GM19239 (cell line): Measurements from ENCODE around the gene LCAT.
"Not testable (repeated sequence)": the region's sequence is repeated elsewhere in the genome, so short reads cannot be mapped to it uniquely, and the experiment has no call there.

Experiments
- DNase-seq: peaks from one replicate; pipeline ENCODE4 v3.0.0; 2011; ENCODE audit warnings: low spot score; ENCODE audit not compliant: insufficient read length
- FAIRE-seq: peaks from 2 replicates; lab custom pipeline; 2011; peaks lifted over from hg19 to GRCh38; lab: Jason Lieb, UNC

Gene LCAT

GRCh38 chr16:67943619-67944504 lies at the start of gene LCAT:
LCAT (minus strand) TSS chr16:67944120; CDS start chr16:67944101, 19 bp downstream.
- FAIRE-seq (no peak), DNase-seq (no peak)

GRCh38 chr16:67993207-67994039 lies 49.5 kb upstream of the LCAT start:
- DNase-seq (peak; percentile 88), FAIRE-seq (peak; percentile 28)

GRCh38 chr16:67992661-67993206 lies 48.8 kb upstream of the LCAT start:
- no peak for DNase-seq
- FAIRE-seq: no peak

GRCh38 chr16:67990018-67990386 lies 46.1 kb upstream of the LCAT start:
- FAIRE-seq (no peak), DNase-seq (no peak)

GRCh38 chr16:67989322-67990017 lies 45.5 kb upstream of the LCAT start:
- DNase-seq (no peak), FAIRE-seq (no peak)

- FAIRE-seq: no peak
Observed at GRCh38 chr16:67988675-67989074, 44.8 kb upstream of the LCAT start.

GRCh38 chr16:67987460-67988160 lies 43.7 kb upstream of the LCAT start:
- DNase-seq (no peak), FAIRE-seq (no peak)

More at GRCh38 chr16:67988675-67989074, 44.8 kb upstream of the LCAT start:
- DNase-seq: no peak

GRCh38 chr16:67986949-67987348 lies 43.0 kb upstream of the LCAT start:
- FAIRE-seq: no peak
- no peak for DNase-seq

- no peak for FAIRE-seq
Observed at GRCh38 chr16:67982011-67982696, 38.2 kb upstream of the LCAT start.

GRCh38 chr16:67979955-67980678 lies 36.2 kb upstream of the LCAT start, which contains the start of gene DPEP3:
DPEP3 (minus strand) TSS chr16:67980499; CDS start chr16:67980380, 119 bp downstream.
- no peak for FAIRE-seq

More at GRCh38 chr16:67982011-67982696, 38.2 kb upstream of the LCAT start:
- DNase-seq: no peak

GRCh38 chr16:67977469-67978227 lies 33.7 kb upstream of the LCAT start:
- DNase-seq: no peak
- FAIRE-seq: no peak

More at GRCh38 chr16:67979955-67980678, 36.2 kb upstream of the LCAT start, which contains the start of gene DPEP3:
- no peak for DNase-seq

GRCh38 chr16:67977005-67977404 lies 33.1 kb upstream of the LCAT start:
- DNase-seq (no peak), FAIRE-seq (no peak)

GRCh38 chr16:67976205-67976604 lies 32.3 kb upstream of the LCAT start:
- FAIRE-seq (no peak), DNase-seq (no peak)

GRCh38 chr16:67975321-67976105 lies 31.6 kb upstream of the LCAT start:
- DNase-seq (no peak), FAIRE-seq (no peak)

GRCh38 chr16:67972285-67972684 lies 28.4 kb upstream of the LCAT start:
- not testable (repeated sequence) for DNase-seq, FAIRE-seq

GRCh38 chr16:67971111-67971510 lies 27.2 kb upstream of the LCAT start:
- no peak for FAIRE-seq

More at GRCh38 chr16:67971111-67971510, 27.2 kb upstream of the LCAT start:
- DNase-seq: no peak
